DND-41 (cell line): Measurements from ENCODE around the gene ANKRD13D.

Experiments used
- EZH2 ChIP-seq: IDR thresholded peaks from 3 replicates; pipeline ENCODE4 v1.6.1; 2012; ENCODE audit warnings: borderline replicate concordance, low read depth, mild to moderate bottlenecking, moderate library complexity, low read length, inconsistent platforms; ENCODE audit not compliant: severe bottlenecking
- TF ChIP-seq, protein P1 (sequence below): IDR thresholded peaks from 2 replicates; pipeline ENCODE4 v1.5.1; 2012; ENCODE audit warnings: borderline replicate concordance, low read length, moderate library complexity, mild to moderate bottlenecking; ENCODE audit not compliant: poor library complexity, severe bottlenecking; ENCODE audit errors: extremely low read depth

- TF ChIP-seq, protein P1, sequence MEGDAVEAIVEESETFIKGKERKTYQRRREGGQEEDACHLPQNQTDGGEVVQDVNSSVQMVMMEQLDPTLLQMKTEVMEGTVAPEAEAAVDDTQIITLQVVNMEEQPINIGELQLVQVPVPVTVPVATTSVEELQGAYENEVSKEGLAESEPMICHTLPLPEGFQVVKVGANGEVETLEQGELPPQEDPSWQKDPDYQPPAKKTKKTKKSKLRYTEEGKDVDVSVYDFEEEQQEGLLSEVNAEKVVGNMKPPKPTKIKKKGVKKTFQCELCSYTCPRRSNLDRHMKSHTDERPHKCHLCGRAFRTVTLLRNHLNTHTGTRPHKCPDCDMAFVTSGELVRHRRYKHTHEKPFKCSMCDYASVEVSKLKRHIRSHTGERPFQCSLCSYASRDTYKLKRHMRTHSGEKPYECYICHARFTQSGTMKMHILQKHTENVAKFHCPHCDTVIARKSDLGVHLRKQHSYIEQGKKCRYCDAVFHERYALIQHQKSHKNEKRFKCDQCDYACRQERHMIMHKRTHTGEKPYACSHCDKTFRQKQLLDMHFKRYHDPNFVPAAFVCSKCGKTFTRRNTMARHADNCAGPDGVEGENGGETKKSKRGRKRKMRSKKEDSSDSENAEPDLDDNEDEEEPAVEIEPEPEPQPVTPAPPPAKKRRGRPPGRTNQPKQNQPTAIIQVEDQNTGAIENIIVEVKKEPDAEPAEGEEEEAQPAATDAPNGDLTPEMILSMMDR, result no peak
- TF ChIP-seq EZH2, result no peak
These were observed 46.6 kb upstream of the ANKRD13D start for GRCh38 chr11:67242548-67242947.
